Measurements from ENCODE around the gene ARHGAP1.

ARHGAP1 gene

DNA sequence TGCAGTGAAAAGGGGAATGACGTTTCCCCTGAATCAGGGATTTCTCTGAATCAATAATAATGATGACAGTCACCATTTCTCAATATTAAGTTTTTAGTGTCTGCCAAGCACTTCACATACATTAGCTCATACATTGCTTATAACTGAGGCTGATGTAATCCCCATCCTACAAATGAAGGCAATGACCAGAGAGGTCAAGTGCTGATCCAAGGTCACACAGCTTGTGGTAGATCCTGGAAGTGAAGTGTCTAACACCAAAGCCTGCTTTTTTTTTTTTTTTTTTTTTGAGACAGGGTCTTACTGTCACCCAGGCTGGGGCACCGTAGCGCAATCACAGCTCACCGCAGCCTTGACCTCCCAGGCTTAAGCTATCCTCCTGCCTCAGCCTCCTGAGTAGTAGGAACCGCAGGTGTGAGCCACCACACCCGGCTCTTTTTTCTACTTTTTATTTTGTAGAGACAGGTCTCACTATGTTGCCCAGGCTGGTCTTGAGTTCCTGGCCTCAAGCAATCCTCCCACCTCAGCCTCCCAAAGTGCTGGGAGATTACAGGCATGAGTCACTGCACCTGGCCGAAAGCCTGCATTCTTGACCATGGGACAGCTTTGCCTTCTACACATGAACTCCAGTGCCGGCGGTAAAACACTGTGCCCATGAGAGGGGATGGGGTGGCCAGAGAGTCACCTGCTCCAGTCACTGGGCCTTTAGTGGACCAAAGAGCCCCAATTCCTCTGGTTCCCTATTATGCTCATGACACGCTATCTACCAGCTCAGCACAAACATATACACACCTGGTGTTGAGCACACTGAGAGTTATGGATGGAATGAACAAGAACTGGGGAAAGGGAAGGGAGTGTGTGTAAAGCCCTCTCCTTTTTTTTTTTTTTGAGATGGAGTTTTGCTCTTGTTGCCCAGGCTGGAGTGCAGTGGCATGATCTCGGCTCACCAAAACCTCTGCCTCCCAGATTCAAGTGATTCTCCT is 17.4 kb downstream of the ARHGAP1 start:
- no peaks in the 10 kb centered on the region for H3K9me3 ChIP-seq
- no peak for DNase-seq
- TF ChIP-seq CTCF (IDR thresholded peaks at IDR 0.05; ENCODE audit: low read depth, low read length) = no peak
- H3K36me3 ChIP-seq = no peaks in the 10 kb centered on the region
- no peaks in the 10 kb centered on the region for H3K4me1 ChIP-seq
- no peak overlapping the region for H3K4me3 ChIP-seq (ENCODE audit: low read depth, low read length)
- H3K27me3 ChIP-seq = no peaks in the 10 kb centered on the region

GRCh38 chr11:46681814-46682213 is 18.6 kb downstream of the ARHGAP1 start:
- Histone ChIP-seq H3K4me3 (ENCODE audit: low read depth, low read length) (no peak overlapping the region), H3K27me3 (no peaks in the 10 kb centered on the region), H3K4me1 (no peaks in the 10 kb centered on the region), H3K9me3 (no peaks in the 10 kb centered on the region), H3K36me3 (no peaks in the 10 kb centered on the region)
- TF ChIP-seq CTCF (IDR thresholded peaks at IDR 0.05; ENCODE audit: low read depth, low read length) = no peak
- no peak for DNase-seq

DNA sequence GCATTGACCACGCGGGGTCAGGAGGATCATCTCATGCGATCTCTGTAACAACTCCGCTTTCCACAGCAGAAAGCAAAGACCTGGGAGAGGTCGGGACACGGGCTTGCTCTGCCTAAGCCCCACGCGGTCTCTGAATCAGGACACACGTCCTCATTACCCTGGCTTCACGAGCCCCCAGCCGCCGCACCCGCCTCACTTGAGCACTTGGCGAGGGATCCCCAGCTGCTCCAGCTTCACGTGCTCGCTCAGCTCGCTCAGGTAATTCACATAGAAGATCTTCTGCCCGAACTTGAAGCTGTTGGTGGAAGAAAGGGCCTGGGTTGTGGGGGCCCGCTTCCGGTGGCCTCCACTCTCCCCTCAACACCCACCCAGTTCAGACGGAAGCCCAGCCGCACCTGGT is 19.6 kb downstream of the ARHGAP1 start:
- Histone ChIP-seq H3K27me3 (no peaks in the 10 kb centered on the region), H3K4me3 (ENCODE audit: low read depth, low read length) (no peak overlapping the region), H3K4me1 (no peaks in the 10 kb centered on the region), H3K9me3 (no peaks in the 10 kb centered on the region), H3K36me3 (no peaks in the 10 kb centered on the region)
- no peak for TF ChIP-seq CTCF (IDR thresholded peaks at IDR 0.05; ENCODE audit: low read depth, low read length)
- DNase-seq = no peak

DNA sequence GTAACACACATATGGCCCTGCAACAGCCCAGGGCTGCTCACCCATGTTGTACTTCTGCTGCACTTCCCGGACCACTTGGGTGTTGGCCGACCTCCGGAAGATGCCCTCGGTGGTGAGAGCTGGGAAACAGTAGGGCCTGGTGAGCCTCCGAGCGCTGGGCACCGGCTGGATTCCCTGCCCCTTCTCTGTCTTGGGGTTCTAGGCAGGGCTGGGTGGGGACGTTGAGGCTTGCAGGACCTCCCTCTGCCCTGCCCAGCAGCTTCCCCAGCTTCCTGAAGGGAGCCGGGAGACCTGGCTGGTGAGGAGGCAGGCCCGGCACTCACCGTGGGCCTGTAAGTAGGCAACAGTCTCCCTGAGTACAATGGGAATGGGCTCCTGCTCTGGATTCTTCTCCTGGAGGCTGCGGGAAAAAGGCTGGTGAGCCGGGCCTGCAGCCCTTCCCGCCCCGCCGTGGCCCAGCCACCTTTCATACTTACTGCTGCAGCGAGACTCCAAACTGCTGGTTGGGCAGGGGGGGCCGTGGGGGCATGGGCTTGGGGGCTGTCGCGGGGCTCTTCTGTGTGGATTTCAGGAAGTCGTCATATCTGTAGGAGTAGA is 20.2 kb downstream of the ARHGAP1 start:
- no peak for TF ChIP-seq CTCF (IDR thresholded peaks at IDR 0.05; ENCODE audit: low read depth, low read length)
- Histone ChIP-seq H3K36me3 (no peaks in the 10 kb centered on the region), H3K4me1 (no peaks in the 10 kb centered on the region)

GRCh38 chr11:46679241-46680163 is 20.9 kb downstream of the ARHGAP1 start:
- H3K4me3 ChIP-seq (ENCODE audit: low read depth, low read length) = no peak overlapping the region
- DNase-seq = no peak
- no peaks in the 10 kb centered on the region for H3K4me1 ChIP-seq
- H3K36me3 ChIP-seq = no peaks in the 10 kb centered on the region
- no peak for TF ChIP-seq CTCF (IDR thresholded peaks at IDR 0.05; ENCODE audit: low read depth, low read length)
- H3K27me3 ChIP-seq = no peaks in the 10 kb centered on the region
- H3K9me3 ChIP-seq = no peaks in the 10 kb centered on the region

More for the DNA sequence above, 20.2 kb downstream of the ARHGAP1 start:
- H3K4me3 ChIP-seq (ENCODE audit: low read depth, low read length) = no peak overlapping the region
- no peaks in the 10 kb centered on the region for H3K9me3 ChIP-seq
- DNase-seq = no peak
- H3K27me3 ChIP-seq = no peaks in the 10 kb centered on the region

Measured in BE2C (cell line).